Ishikawa (cell line): ENCODE measurements around the gene LCK.

Experiments used
- CEBPB ChIP-seq: IDR thresholded peaks from 2 replicates; pipeline ENCODE4 v1.6.1; 2012
- CREB1 ChIP-seq: IDR thresholded peaks from 2 replicates; pipeline ENCODE4 v1.6.1; 2012; ENCODE audit warnings: low read depth
- EGR1 ChIP-seq: IDR thresholded peaks from 2 replicates; pipeline ENCODE4 v1.6.1; 2012
- EP300 ChIP-seq: IDR thresholded peaks from 2 replicates; pipeline ENCODE4 v1.6.1; 2012; ENCODE audit warnings: borderline replicate concordance
- FOXM1 ChIP-seq: IDR thresholded peaks from 2 replicates; pipeline ENCODE4 v1.6.1; 2012; ENCODE audit warnings: low read depth, borderline replicate concordance
- MAX ChIP-seq: IDR thresholded peaks from 2 replicates; pipeline ENCODE4 v1.6.1; 2012
- NFIC ChIP-seq: IDR thresholded peaks from 2 replicates; pipeline ENCODE4 v1.6.1; 2012
- RAD21 ChIP-seq: IDR thresholded peaks from 2 replicates; pipeline ENCODE4 v1.6.1; 2012; ENCODE audit warnings: low read depth
- REST ChIP-seq: IDR thresholded peaks from 2 replicates; pipeline ENCODE4 v1.6.1; 2012; ENCODE audit warnings: low read depth, mild to moderate bottlenecking
- TAF1 ChIP-seq: IDR thresholded peaks from 2 replicates; pipeline ENCODE4 v1.6.1; 2012; ENCODE audit warnings: low read depth, mild to moderate bottlenecking
- TCF12 ChIP-seq: IDR thresholded peaks from 2 replicates; pipeline ENCODE4 v1.6.1; 2012; ENCODE audit warnings: low read depth
- TEAD4 ChIP-seq: IDR thresholded peaks from 2 replicates; pipeline ENCODE4 v1.6.1; 2012
- USF1 ChIP-seq: IDR thresholded peaks from 2 replicates; pipeline ENCODE4 v1.6.1; 2012
- YY1 ChIP-seq: IDR thresholded peaks from 2 replicates; pipeline ENCODE4 v1.6.1; 2012; ENCODE audit warnings: low read depth
- ZBTB7A ChIP-seq: IDR thresholded peaks from 2 replicates; pipeline ENCODE4 v1.6.1; 2012; ENCODE audit warnings: low read depth

The LCK gene

GRCh38 chr1:32329931-32330466 lies 78.9 kb downstream of the LCK start:
- TF ChIP-seq EGR1: no peak
- TF ChIP-seq MAX: no peak
- no peak for TF ChIP-seq NFIC
- TF ChIP-seq REST: no peak
- no peak for TF ChIP-seq TCF12
- TF ChIP-seq YY1: no peak
- TF ChIP-seq FOXM1: no peak
- TF ChIP-seq TEAD4: no peak
- TF ChIP-seq ZBTB7A: no peak
- TF ChIP-seq TAF1: no peak
- TF ChIP-seq CEBPB: no peak
- no peak for TF ChIP-seq USF1
- TF ChIP-seq CREB1: no peak

GRCh38 chr1:32330558-32331151 lies 79.6 kb downstream of the LCK start:
- TF ChIP-seq MAX: no peak
- TF ChIP-seq NFIC: no peak
- no peak for TF ChIP-seq USF1
- no peak for TF ChIP-seq TAF1
- TF ChIP-seq EP300: no peak
- no peak for TF ChIP-seq TCF12
- TF ChIP-seq YY1: no peak
- TF ChIP-seq CEBPB: no peak
- TF ChIP-seq REST: no peak
- no peak for TF ChIP-seq FOXM1
- no peak for TF ChIP-seq EGR1
- no peak for TF ChIP-seq RAD21
- no peak for TF ChIP-seq TEAD4
- TF ChIP-seq CREB1: no peak
- TF ChIP-seq ZBTB7A: no peak

- TF ChIP-seq YY1 (no peak), TEAD4 (no peak), CREB1 (no peak), MAX (no peak), REST (no peak), TAF1 (no peak), TCF12 (no peak), ZBTB7A (no peak), CEBPB (no peak), FOXM1 (no peak), USF1 (no peak), NFIC (no peak), EP300 (no peak), EGR1 (no peak), RAD21 (no peak)
Observed at GRCh38 chr1:32331549-32331948, 80.5 kb downstream of the LCK start.
